ENCODE measurements around the gene HSCB.
"Not testable (repeated sequence)": the region's sequence is repeated elsewhere in the genome, so short reads cannot be mapped to it uniquely, and the experiment has no call there.

The HSCB gene

DNA sequence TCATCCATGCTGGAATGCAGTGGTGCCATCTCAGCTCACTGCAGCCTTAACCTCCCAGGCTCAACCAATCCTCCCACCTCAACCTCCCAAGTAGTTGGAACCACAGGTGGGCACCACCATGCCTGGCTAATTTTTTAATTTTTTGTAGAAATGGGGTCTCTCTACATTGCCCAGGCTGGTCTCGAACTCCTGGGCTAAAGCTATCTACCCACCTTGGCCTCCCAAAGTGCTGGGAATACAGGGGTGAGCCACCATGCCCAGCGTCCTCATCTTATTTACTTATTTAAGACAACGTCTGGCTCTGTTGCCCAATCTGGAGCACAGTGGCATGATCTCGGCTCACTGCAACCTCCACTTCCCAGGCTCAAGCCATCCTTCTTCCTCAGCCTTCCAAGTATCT, 20.2 kb downstream of the HSCB start:
- H3K4me1 Mint-ChIP-seq, H3K9me3 Mint-ChIP-seq, H3K36me3 Mint-ChIP-seq, H3K4me3 Mint-ChIP-seq, H3K27ac Mint-ChIP-seq, CTCF ChIA-PET, DNase-seq: not testable (repeated sequence)
- H3K27me3 Mint-ChIP-seq, result peaks cover 32% of the 10 kb centered on the region

DNA sequence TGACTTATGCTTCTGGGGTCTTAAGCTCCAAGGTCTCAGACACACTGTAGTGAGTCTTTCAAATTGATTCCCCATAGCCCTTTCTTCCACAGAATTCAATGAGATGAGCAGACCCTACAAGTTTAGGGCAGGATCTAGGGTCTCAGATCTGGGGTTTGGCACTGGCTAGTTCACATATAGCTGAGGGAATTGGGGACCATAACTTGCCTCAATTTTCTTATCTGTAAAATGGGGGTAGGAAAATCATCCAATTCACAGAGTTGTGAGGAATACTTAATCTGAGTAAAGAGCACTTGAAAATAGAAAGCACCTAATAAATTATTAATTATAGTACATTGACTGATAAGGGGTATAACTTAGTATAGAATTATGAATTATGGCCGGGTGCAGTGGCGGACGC, 24.8 kb downstream of the HSCB start:
- Mint-ChIP-seq H3K4me1 (no peaks in the 10 kb centered on the region), H3K27me3 (peaks cover 33% of the 10 kb centered on the region), H3K4me3 (no peak overlapping the region), H3K9me3 (peaks cover 6% of the 10 kb centered on the region), H3K36me3 (no peaks in the 10 kb centered on the region), H3K27ac (no peak overlapping the region)
- CTCF ChIA-PET, result interaction anchor here (0.6 kb wide), 1 partner anchor 87 kb away, joined by 3 read pairs; no protein-coding TSS in a partner anchor
- no peak for DNase-seq

- peaks cover 10% of the 10 kb centered on the region for H3K4me1 Mint-ChIP-seq
- H3K9me3 Mint-ChIP-seq, result peaks cover 6% of the 10 kb centered on the region
- CTCF ChIA-PET, result no interaction called here
- peaks cover 31% of the 10 kb centered on the region for H3K27me3 Mint-ChIP-seq
- no peak overlapping the region for H3K27ac Mint-ChIP-seq
- no peak for DNase-seq
- H3K4me3 Mint-ChIP-seq, result no peak overlapping the region
- peaks cover 6% of the 10 kb centered on the region for H3K36me3 Mint-ChIP-seq
Measured at GRCh38 chr22:28768701-28769393, 27.0 kb downstream of the HSCB start.

- Mint-ChIP-seq H3K36me3 (peaks cover 8% of the 10 kb centered on the region), H3K27me3 (peaks cover 25% of the 10 kb centered on the region), H3K4me3 (no peak overlapping the region), H3K9me3 (peaks cover 6% of the 10 kb centered on the region), H3K27ac (no peak overlapping the region), H3K4me1 (peaks cover 15% of the 10 kb centered on the region)
- no peak for DNase-seq
- CTCF ChIA-PET, result no interaction called here
Measured at GRCh38 chr22:28769394-28770085, 27.7 kb downstream of the HSCB start.

GRCh38 chr22:28771195-28771791, 29.5 kb downstream of the HSCB start:
- no peak for DNase-seq
- H3K27me3 Mint-ChIP-seq, result peaks cover 15% of the 10 kb centered on the region
- CTCF ChIA-PET, result interaction anchor here (1.0 kb wide), 1 partner anchor 59 kb away, joined by 3 read pairs; no protein-coding TSS in a partner anchor
- peaks cover 22% of the 10 kb centered on the region for H3K36me3 Mint-ChIP-seq
- no peak overlapping the region for H3K4me3 Mint-ChIP-seq
- peaks cover 6% of the 10 kb centered on the region for H3K9me3 Mint-ChIP-seq
- H3K27ac Mint-ChIP-seq, result no peak overlapping the region
- peaks cover 29% of the 10 kb centered on the region for H3K4me1 Mint-ChIP-seq

DNA sequence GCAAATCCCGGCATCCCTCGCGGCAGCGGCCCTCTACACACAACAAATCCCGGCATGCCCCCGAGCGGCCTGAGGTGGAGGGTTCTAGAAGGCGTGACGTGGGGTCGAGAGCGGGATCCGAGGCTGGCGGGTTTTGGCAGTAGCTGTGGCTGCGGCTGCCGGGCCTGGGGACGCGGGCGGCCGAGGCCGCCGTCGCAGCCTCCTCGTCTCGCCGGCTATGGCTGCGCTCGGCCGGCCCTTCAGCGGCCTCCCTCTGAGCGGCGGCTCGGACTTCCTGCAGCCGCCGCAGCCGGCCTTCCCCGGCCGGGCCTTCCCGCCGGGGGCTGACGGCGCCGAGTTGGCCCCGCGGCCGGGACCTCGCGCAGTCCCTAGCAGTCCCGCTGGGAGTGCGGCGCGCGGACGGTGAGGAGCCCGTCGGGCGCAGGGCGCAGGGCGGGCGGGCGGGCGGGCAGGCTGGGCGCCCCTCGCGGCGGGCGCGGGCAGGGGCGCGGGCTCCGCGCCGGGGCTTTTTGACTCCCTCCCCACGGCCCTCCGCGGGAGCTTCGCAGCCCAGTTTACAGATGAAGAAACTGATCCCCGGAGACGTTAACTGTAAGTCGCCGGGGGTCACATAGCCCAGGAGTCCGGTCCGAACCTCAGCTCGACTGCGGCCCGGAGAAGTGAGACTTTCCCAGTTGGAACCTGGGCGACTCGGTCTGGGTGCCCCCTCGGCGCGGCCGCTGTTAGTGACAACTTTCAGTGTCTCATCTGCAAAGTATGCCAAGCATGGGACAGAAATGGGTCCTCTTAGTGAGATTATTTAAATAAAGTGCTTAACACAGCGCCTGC, 31.0 kb downstream of the HSCB start, which contains the start of gene CCDC117:
CCDC117 (plus strand) TSS at position 63 of the 828 bp plus-strand sequence; CDS start at position 218, 155 bp downstream.
- Mint-ChIP-seq H3K27me3 (peaks cover 5% of the 10 kb centered on the region), H3K9me3 (peaks cover 6% of the 10 kb centered on the region), H3K4me3 (peak within 1 kb of the TSS; percentile 96), H3K4me1 (peaks cover 29% of the 10 kb centered on the region), H3K36me3 (peaks cover 24% of the 10 kb centered on the region), H3K27ac (peak within 1 kb of the TSS; percentile 96)
- DNase-seq, result peak; percentile 97
- CTCF ChIA-PET, result interaction anchor here (1.0 to 1.5 kb wide), 3 partner anchors 8 to 40 kb away, joined by 3 to 4 read pairs (median 3); no protein-coding TSS in a partner anchor

GRCh38 chr22:28773461-28773867, 31.6 kb downstream of the HSCB start:
- H3K36me3 Mint-ChIP-seq, result peaks cover 24% of the 10 kb centered on the region
- peak overlapping the region; percentile 96 for H3K4me3 Mint-ChIP-seq
- no peak for DNase-seq
- peaks cover 6% of the 10 kb centered on the region for H3K9me3 Mint-ChIP-seq
- peak overlapping the region; percentile 93 for H3K27ac Mint-ChIP-seq
- H3K4me1 Mint-ChIP-seq, result peaks cover 29% of the 10 kb centered on the region
- H3K27me3 Mint-ChIP-seq, result peaks cover 5% of the 10 kb centered on the region
- CTCF ChIA-PET, result interaction anchor here (1.0 to 1.5 kb wide), 3 partner anchors 7 to 39 kb away, joined by 3 to 4 read pairs (median 3); no protein-coding TSS in a partner anchor

DNA sequence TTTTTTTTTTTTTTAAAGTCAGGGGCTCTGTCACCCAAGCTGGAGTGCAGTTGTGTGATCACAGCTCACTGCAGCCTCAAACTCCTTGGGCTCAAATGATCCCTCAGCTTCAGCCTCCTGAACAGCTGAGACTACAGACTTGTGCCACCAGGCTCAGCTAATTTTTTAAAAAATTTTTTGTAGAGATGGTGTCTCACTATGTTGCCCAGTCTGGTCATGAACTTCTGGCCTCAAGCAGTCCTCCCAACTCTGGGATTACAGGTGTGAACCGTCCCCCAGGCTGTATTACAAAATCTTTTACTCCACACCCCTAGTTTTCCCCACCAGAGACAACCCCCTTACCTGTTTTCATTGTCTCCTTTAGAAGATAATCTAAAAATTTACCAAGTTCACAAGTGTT, 32.5 kb downstream of the HSCB start:
- Mint-ChIP-seq H3K36me3 (peaks cover 27% of the 10 kb centered on the region), H3K27me3 (peaks cover 5% of the 10 kb centered on the region), H3K27ac (peak overlapping the region; percentile 72), H3K4me3 (peak overlapping the region; percentile 96), H3K4me1 (peaks cover 29% of the 10 kb centered on the region), H3K9me3 (peaks cover 4% of the 10 kb centered on the region)
- DNase-seq, result no peak
- CTCF ChIA-PET, result no interaction called here

DNA sequence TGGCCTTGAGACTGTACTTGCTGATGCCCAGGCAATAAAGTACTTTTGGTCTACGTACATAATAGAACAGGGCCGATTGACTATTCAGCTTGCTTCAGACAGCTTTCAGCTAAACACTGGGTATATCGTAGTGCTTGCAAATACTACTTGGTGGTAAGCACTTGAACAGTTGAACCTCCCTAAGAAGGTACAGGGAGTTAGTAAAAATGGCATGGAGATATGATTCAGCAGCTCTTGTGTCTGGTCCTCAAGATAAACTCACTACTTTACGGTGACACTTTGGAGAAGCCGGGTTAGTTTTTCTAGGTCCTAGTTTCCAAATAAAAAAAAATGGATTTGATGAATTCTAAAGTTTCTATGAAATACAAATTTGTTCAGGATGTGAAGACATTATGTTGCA, 38.0 kb downstream of the HSCB start:
- CTCF ChIA-PET, result no interaction called here
- H3K4me3 Mint-ChIP-seq, result no peak overlapping the region

DNA sequence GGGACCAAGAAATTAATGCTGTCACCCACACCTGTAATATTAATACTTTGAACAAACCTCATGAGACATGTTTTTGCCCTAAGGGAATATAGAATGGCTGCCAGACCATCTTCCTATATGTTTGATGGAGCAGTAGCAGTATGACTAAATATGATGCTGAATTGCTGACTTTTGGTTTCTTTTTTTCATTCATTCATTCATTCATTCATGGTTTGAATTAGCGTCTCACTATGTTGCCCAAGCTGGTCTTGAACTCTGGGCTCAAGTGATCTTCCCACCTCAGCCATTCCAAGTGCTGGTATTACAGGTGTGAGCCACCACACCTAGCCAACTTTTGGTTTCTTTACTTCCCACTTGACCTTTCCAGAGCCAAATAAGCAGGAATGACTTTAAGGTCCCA, 38.5 kb downstream of the HSCB start:
- DNase-seq, result no peak
- Mint-ChIP-seq H3K4me1 (peaks cover 12% of the 10 kb centered on the region), H3K4me3 (no peak overlapping the region), H3K27ac (no peak overlapping the region), H3K27me3 (no peaks in the 10 kb centered on the region), H3K9me3 (no peaks in the 10 kb centered on the region), H3K36me3 (peaks cover 52% of the 10 kb centered on the region)
- CTCF ChIA-PET, result interaction anchor here (0.8 to 1.2 kb wide), 2 partner anchors 8 to 36 kb away, joined by 3 to 4 read pairs; partner anchors contain the start of gene CCDC117

More for the DNA sequence above, 38.0 kb downstream of the HSCB start:
- Mint-ChIP-seq H3K4me1 (peaks cover 16% of the 10 kb centered on the region), H3K9me3 (no peaks in the 10 kb centered on the region), H3K27me3 (no peaks in the 10 kb centered on the region), H3K36me3 (peaks cover 50% of the 10 kb centered on the region), H3K27ac (no peak overlapping the region)
- no peak for DNase-seq

DNA sequence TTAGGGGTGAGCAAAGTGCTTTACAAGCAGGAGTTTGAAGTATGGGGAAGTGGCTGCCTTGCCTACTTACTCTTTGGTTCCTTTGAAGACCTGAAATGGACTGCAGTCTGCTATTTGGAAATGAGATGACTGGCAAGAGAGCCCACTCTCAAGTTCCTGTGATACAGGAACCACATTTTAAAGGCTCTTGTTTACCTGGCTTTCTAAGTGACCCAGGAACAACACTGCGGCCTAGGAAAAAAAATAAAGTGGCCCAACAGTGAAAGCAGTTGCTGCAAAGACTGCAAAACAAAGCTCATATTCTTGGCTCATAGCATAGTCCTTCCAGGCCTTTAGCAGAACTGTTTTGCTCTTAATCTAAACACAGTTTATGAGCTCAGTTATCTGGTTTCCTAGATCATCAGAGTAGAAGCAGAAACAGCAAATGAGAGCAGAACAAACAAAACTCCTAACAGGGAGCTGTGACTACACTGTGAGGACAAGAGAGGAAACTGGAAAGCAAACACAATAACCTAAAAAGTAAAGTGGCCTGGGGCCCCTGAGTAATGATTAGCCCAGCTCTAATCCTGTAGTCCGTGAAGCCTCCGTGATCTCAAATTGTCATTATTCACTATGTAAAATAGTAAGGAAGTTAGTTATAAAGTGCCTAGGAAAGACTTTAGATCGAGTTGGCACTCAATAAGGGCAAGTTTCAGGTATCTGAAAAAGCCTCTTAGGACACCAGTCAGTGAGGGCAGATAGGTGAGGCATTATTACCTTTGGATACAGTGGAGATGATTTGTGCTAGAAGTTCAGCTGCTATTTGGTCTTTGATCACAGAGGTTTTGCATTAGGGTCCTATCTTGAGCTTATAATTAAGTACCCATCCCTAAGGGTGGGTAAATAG, 42.2 kb downstream of the HSCB start:
- Mint-ChIP-seq H3K27ac (no peak overlapping the region), H3K9me3 (no peaks in the 10 kb centered on the region), H3K4me3 (no peak overlapping the region), H3K4me1 (peaks cover 5% of the 10 kb centered on the region), H3K36me3 (peaks cover 59% of the 10 kb centered on the region), H3K27me3 (no peaks in the 10 kb centered on the region)
- CTCF ChIA-PET, result interaction anchor here (0.7 to 5.1 kb wide), 3 partner anchors 45 to 184 kb away, joined by 3 to 35 read pairs (median 6); no protein-coding TSS in a partner anchor
- no peak for DNase-seq

DNA sequence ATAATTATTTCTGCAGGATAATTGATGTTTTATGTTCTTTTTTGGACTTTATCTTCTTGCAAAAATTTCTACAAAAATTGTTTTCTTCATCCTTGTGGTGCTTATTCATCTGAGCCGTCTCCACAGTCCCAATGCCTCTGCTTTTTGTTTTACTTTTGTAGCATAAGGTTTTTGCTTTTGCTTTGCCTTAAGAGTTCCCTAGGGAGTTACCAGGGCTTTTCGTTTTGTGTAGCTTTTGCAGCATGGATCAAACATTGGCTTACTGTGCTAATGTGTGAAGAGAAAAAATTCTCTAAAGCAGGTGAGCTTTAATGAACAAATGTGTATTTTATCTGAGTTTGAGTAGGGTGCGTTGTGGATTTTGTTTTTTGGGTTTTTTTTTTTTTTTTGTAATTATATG, 46.8 kb downstream of the HSCB start:
- Mint-ChIP-seq H3K4me1 (peaks cover 37% of the 10 kb centered on the region), H3K36me3 (peaks cover 51% of the 10 kb centered on the region), H3K27me3 (no peaks in the 10 kb centered on the region), H3K9me3 (no peaks in the 10 kb centered on the region), H3K4me3 (no peak overlapping the region), H3K27ac (no peak overlapping the region)
- CTCF ChIA-PET, result interaction anchor here (0.7 to 5.1 kb wide), 4 partner anchors 40 to 822 kb away, joined by 3 to 35 read pairs (median 9); no protein-coding TSS in a partner anchor
- DNase-seq, result no peak

DNA sequence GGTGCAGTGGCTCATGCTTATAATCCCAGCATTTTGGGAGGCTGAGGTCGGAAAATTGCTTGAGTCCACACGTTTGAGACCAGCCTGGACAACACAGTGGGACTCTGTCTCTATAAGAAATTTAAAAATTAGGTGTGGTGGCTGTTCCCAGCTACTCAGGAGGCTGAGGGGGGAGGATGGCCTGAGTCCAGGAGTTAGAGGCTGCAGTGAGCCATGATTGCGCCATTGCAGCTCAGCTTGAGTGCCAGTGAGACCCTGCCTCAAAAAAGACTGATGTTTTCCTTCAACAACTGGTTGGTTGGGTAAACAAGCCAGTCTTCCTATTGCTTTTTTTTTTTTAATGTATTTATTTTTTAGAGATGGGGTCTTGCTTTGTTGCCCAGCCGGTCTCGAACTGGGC, 49.3 kb downstream of the HSCB start:
- DNase-seq, result no peak
- H3K36me3 Mint-ChIP-seq, result peaks cover 56% of the 10 kb centered on the region
- no peaks in the 10 kb centered on the region for H3K9me3 Mint-ChIP-seq
- H3K27me3 Mint-ChIP-seq, result no peaks in the 10 kb centered on the region
- no peak overlapping the region for H3K4me3 Mint-ChIP-seq
- CTCF ChIA-PET, result interaction anchor here (0.9 to 2.6 kb wide), 10 partner anchors 8 to 249 kb away, joined by 3 to 47 read pairs (median 4); partner anchors contain the start of gene XBP1
- no peak overlapping the region for H3K27ac Mint-ChIP-seq
- H3K4me1 Mint-ChIP-seq, result peaks cover 61% of the 10 kb centered on the region
